Measurements from ENCODE around the gene AP1G2. TPM values are rescaled to one million over a fixed set of nuclear protein-coding genes. Genes with fewer than 3 reads are reported as not detected.

AP1G2 gene
- polyA plus RNA-seq, 12 donors, result 12.2 to 77.8 (median 15.3) TPM; not detected in 1

DNA sequence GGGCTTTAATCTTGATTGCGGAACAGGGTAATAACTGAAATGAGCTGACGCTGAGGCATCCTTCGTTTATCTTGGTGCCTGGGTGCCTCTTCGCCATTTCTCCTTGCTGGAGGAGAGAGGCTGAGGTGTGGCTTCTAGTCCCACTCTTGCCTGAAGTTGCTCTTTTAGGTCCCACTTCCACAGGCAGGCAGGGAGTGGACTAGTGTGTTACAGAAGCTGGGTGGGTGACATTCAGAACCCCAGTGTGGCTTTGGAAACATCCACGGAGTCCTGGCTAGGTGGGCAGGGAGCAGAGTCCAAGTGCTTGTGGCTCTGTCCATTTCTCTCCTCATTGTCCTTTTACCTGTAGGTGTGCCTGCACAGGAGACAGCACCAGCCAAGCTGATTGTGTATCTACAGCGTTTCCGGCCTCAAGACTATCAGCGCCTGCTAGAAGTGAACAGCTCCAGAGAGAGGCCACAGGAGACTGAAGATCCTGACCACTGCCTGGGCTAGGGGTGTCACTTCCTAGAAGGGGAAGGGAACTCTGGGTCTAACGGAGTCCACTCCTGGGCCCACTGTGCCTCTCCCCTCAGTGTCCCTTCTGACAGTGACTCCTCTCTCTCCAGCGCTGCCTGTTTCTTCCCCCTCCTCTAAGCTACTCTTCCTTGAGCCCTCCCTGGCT lies 9.1 kb downstream of the AP1G2 start:
- DNase-seq, result no peak

DNA sequence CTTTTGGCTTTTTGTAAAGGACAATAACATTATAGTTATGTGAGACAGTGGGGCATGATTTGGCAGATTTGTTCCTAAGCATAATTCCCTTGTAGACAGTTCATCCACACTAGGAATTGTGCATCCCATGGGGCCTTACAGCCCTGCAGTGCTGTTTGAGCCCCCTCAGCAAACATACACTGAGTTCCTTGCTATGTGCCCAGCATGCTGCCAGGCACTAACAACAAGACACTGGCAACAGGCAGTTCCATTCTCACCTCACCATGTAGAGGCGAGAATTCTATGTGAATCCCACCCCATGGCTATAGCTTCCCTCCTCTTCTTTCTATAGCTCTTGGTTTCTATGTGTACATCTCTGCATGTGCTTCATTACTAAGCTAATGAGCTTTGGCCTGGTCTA lies 9.6 kb downstream of the AP1G2 start:
- no peak for DNase-seq

DNA sequence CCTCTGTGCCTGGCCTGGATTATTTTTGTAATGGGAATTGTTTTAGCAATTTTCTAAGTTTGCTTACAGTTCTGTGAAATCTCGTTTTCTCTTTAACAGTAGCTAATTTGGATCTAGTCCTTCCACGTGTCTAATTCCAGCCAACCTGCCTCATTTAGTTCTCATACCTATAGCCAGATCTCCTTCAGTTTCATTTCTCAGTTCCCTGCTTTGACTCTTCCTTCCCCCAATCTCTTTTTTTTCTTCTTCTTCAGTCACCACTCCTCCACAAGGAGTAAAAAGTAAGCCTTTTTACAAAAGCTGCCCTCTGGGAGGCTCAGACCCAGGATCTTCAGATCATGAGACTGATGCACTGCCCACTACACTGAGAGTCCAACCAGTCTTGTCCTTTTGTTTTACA lies 10.1 kb downstream of the AP1G2 start:
- DNase-seq, result no peak

DNA sequence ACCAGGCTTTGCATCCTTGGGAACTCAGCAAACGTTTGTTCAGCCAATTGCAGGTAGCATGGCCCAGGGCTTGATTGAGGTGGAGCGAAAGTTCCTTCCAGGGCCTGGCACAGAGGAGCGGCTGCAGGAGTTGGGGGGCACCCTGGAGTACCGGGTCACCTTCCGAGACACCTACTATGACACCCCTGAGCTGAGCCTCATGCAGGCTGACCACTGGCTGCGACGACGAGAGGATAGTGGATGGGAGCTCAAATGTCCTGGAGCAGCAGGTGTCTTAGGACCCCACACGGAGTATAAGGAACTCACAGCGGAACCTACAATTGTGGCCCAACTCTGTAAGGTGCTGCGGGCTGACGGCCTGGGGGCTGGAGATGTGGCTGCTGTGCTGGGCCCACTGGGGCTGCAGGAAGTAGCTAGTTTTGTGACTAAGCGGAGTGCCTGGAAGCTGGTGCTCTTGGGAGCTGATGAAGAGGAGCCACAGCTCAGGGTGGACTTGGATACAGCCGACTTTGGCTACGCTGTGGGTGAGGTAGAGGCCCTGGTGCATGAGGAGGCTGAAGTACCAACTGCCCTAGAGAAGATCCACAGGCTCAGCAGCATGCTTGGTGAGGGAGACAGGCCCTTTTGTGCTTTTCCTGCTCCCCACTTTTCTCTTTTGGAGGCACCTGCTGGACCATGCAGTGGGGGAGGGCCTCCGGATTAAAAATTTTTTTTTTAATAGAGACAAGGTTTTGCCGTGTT lies 10.7 kb downstream of the AP1G2 start:
- no peak for DNase-seq

DNA sequence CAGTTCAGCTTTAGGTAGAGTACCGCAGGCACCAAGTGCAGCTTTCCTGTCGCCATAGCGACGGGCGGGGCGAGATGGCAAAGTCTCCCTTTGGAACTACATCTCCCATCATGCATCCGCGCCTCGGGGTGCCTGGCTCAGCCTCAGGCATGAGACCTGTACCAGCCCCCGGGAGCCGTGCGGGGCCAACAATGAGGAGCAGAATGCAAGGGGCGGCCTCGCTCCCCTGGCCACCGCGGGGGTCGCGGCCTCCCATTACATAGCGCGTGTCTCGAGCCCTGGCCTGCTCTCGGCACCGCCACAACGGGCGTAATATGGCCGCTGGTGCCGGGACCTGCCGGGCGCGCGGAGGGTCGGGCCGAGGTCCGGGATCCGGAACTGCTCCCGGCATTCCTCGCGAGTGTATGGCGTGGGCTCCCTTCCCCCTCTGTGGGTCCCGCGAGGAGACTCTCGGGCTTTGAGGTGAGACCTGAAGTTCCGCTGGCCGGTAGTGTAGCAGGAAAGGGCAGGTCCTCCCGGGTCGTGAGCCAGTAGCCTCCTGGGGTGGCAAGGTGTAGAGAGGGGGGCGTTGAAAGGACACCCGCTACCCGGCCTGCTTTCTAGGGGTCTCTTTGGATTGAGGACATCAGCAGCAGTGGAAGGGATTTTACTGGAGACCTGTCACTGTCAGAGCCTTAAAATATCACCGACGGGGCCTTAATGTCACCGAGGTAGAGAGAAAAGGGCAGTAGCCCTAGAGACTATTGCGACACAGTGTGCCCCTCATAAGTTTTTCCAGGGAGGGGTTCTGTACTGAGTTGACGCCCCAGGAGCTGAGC lies 11.5 kb downstream of the AP1G2 start, which contains the start of gene THTPA:
Gene THTPA (plus strand): TSS at position 390 of the 818 bp plus-strand sequence. CDS start 487 bp downstream, outside the sequence.
- peak; percentile 93 for DNase-seq

DNA sequence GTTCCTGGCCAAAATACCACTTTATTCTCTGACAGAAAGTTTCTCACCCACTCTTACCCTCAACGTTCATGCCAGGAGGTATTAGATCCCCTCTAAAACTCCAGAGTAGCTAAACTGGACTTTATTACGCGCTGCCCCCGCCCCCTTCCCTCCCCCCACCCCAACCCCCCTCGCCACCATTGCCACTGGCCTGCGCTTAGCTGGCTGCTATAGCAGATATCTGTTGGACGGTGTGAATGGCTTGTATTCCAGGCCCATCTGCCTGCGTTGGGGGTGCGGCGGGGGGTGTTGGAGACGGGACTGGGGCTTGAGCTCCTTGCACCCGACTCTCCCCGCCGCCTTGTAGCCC lies 12.1 kb downstream of the AP1G2 start:
- no peak for DNase-seq

DNA sequence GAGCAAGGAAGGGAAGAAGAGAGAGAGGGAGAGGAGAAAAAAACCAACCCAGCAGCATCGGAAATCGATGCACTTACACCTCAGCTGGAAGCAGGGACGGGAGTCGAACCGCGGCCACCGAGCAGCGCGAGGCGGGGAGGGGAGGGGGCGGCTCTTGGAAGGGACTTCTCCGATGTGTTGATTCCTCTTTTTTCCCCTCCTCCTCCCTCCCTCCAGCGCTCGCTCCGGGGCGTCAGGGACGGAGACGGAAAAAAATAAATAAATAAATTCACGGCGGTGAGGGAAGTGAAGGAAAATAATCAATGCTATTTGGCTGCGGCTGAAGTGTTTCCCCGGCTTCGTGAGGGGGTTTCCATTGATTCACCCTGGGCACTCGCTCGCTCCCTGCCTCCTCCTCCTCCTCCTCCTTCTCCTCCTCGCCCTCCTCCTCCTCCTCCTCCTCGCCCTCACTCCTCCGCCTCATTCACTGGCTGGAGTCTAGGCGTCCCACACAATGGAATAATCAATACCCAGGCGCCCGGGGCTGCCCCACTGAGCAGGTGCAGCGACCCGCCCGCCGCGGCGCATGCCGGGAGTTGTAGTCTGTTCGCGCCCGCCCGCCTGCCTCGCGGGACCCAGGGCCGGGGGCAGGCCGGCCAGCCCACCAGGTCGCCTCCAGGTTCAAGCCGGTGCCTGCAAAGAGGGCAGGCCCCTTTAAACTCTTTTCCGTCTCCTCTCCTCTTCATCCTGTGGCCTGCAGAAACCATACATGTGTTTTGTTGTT lies 16.1 kb downstream of the AP1G2 start, which contains the start of gene ZFHX2:
Gene ZFHX2 (minus strand): TSS at position 500 of the 763 bp plus-strand sequence. CDS start 16,440 bp downstream, outside the sequence.
- DNase-seq, result peak; percentile 67

DNA sequence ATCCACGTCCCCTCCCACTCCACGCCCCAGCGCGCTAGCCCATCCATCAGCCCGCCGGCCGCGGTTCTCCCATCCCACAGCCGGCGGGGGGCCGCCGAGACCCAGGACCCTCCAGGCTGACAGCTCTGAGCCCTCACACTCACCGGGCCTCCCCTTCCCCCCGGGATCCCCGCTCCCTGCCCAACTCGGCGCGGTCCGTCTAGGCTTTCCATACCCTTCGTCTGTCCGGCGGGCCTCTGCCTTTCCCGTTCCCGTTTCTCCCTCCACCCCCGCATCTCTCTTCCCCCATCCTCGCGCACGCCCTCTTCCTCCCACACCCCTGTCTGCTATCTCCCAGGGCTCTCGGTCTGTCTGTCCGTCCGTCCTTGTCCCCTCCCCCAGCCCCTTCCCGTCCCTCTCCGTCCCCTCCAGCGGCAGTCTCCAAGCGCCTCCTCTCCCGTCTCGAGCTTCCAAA lies 16.8 kb downstream of the AP1G2 start:
- no peak for DNase-seq

DNA sequence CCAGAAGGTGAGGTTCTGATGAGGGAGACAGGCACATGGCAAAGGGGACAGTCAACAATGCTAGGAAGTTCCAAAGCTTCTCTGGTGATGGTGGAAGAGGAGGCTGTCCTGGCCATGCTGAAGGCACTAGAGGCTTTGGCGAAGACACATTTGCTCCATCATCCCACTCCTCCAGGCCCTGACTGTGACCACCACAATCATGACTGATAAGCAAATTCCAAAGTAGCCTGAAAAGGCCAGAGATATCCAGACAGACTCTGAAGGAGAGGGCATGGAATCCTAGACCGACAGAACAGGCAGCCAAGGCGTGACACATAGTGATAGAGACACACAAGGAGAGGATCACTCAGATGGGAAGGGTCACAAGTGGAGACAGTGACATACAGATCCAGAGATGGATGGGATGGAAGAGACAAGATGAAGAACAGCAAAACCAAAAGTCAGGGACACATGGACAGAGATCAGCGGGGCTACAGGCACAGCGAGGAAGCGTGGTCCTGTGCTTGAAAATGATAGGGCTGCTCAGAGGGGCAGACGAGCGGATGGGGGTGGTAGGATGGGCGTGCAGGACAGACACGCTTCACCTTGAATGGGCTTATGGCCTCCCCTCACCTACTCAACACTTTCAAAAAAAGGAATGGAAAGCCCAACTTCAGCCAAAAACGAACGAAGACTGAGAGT lies 17.3 kb downstream of the AP1G2 start:
- DNase-seq, result no peak

DNA sequence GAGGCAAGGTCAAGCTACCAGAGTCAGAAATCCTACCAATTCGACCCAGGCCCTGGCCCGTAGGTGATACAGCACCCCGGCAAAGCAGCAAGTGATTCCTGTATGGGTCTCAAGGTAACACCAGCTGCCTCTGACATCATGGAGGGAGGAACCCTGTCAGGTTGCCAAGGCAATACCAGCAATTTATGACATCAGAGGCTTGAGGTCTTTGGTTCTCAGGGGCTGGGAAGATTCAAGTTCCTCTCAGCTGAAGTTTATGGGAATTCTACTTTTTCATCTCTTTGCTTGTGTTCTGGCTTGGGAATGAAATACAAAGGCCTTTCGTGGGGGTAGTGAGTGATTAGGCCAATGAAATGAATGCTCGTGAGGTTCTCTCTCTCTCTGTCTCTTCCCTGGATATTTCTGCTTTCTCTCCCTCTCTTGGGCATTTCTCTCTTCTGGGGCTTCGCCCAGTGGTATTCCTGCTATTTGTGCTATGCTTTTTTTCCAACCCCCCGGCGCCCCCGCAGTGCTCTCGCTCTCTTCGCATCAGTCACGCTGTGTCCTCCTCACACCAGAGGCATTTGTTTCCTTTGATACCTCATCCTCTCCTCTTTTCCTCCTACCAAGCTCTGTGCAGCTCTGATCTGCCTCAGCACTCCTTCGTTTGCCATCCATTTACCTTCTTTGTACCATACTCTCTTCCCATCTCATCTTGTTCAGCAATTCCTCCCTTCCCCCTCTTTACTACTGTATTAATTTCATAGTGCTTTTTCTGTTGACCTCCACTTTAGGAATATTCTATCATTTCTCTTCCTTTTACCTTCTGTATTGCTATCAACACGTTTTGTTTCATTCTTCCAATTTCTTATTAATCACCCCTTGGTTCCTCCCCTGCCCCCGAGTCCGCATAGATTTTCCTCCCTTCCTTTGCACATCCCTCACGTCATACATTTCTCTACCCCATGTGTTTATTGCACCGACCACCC lies 19.0 kb downstream of the AP1G2 start:
- no peak for DNase-seq

DNA sequence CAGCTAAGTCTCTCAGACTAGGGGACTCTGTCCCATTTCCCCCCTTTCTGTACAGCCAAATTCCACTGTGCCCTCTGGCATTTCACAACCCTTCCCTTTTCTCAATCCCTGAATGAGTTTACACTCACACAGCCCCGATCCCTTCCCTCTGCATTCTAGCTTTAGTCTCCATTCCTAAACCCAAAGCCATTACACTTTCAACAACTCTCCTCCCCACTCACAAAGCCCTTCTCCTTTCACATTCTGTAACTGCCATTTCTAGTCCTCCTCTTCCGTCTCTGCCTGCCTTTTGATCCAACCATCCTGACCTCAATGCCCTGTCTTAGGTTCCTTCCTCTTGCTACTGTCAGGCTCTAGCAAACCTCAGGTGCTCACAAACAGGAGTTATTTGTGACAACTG lies 19.7 kb downstream of the AP1G2 start:
- DNase-seq, result no peak

DNA sequence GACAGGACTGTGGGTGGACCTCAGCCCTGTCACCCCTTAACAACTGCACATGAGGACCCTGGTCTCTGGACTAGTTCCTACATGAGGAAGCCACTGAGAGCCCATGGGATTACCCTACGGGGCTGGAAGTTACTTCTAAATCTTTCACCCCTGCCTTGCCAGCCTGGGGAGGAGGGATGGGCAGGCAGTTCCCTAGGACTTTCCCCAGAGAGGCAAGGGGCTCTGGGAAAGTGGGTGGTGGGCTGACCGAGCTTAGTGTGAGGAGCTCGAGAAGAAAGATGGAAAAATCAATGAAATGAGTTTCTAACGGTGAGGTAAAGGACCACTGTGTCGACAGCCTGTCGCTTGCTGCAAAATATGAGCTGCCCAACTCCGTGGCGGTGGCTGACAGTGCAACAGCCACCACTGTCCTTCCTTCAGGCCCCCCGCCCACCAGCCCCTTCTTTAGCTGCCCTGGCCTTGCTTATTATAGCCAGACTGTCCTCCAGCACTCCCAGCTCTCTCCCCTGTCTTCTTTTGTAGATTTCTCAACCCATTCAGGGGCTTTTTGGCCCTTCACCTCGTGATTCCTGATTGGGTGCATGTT lies 21.0 kb downstream of the AP1G2 start:
- no peak for DNase-seq

DNA sequence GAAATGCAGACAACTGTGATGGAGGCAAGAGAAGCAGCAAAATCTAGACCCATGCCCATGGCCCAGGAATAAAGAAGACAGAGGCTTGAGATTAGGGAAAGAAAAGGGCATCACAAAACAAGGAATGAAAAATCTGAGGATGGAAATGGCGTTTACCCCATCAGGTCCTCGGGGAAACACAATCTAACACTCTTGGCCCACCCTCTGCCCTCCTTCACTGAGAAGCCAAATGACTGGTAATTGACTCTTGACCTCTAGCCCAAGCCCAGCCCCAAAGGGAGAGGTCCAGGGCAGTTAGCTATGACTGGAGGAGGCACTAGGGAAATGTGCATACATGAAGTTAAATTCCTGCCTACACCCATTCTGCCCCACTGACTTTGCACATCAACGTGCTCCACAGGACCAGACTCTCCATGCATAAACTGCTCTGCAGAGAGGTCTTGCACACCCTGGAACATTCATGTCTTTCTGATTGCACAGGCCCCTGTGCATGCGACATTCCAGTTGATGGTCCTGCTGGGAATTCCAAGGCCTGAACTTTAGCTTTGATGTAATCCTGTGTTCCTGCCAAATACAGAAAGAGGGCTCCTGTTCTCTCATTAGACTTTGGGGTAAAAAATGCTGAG lies 21.7 kb downstream of the AP1G2 start:
- no peak for DNase-seq

DNA sequence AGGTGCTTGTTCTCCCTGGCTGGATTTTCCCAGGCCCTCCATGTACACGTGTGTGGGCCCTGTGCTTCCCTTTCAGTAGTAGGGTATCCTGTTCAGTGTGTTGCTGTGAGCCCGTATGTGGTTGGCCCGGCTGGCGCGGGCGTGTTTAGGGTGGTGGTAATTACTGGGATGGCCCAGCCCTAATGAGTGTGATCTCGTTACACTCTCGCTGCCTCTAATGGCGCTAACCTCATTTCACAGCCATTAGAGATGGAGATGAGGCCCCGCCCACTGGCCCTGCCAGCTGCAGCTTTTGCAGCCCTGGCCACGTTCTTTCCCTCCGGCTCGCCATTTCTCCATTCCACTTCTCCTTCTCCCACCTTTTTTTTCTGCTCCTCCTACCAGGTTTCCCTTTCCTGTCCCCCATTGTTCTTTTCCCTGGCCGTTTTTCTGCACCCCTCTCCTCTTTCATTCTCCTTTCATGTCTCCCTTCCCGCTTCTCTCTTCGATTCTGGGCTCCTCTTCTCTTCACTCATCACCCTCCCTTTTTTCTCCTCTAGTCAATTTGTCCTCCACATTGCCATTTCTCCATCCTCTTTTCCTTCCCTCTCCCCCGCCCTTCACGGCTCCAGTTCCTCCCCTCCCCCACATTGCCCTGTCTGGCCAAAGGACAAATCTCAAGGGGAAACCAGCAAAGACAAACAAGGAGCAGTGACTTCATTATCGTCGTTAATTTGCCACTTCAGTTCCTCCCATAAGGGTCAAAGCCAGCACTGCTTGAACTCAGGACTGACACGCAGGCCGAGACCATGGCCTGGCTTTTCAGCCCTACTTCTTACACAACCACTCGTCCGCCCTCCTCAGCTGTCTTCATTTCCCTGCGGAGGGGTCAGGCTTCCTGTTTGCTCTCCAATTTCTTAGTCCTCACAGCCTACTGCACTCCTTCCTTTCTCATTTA lies 22.8 kb downstream of the AP1G2 start:
- DNase-seq, result no peak

DNA sequence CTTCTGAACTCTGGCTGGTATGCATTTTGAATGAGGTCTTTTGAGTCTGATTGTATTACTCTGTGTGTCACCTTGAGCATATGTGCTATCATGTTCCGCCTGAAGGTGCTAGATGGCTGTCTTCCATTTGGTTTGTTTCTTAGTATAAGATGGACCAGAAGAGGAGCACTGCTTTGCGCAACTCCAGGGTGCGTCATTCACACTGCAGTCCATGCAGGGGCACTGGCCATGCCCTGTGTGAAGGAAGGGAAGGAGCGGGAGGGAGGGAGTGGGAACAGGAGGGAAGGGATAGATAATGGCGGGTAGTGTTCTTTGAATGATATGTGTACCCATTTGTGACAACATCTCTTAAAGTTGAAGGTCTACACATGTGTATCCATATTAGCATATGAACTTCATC lies 24.2 kb downstream of the AP1G2 start:
- DNase-seq, result no peak

DNA sequence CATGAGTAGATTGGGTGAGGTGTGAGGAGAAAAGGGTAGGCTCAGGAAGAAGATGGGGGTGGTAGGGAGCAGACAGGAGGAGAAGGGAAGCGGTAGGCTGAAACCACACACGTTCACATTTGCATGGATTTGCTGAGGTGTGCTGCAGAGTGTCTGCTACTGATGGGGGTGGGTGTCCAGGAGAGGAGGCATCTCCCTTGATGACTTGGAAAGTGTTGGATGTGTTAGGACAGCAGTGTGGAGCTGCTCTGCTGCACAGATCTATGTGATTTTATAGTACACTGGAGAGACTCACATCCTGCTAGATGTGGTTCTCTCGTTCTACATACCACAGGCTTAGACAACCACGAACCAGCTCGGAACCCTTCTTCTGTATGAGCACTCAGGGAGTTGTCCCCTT lies 25.3 kb downstream of the AP1G2 start:
- DNase-seq, result no peak

DNA sequence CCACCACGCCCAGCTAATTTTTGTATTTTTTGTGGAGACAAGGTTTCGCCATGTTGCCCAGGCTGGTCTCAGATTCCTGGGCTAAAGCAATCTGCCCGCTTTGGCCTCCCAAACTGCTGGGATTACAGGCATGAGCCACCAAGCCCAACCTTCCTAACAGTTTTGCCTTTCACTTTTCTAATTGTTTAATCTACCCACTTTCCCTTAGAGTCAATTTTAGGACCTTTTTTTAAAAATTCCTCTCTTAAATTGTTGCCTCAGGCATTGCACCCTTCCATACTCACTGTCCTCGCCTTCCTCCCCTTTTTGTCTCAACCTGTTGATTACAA lies 27.5 kb downstream of the AP1G2 start:
- no peak for DNase-seq
